KMS-11 (cell line): Measurements from ENCODE around the gene PEX26.
"Not testable (repeated sequence)": the region's sequence is repeated elsewhere in the genome, so short reads cannot be mapped to it uniquely, and the experiment has no call there.

Experiments
- H2AFZ ChIP-seq: fragments of 200-600 bp; sonication (generic); 2 replicates; pipeline ENCODE4 v1.6.1; 2016; ENCODE audit warnings: antibody characterized with exemption, mixed run types, low read depth
- H3K27ac ChIP-seq: fragments of 200-600 bp; sonication (generic); 2 replicates; pipeline ENCODE4 v1.6.1; 2016; ENCODE audit warnings: mild to moderate bottlenecking, mixed run types
- H3K27me3 ChIP-seq: fragments of 200-600 bp; sonication (generic); 2 replicates; pipeline ENCODE4 v1.6.1; 2017; ENCODE audit warnings: mild to moderate bottlenecking, low read depth, mixed run types, moderate library complexity; ENCODE audit not compliant: insufficient read depth
- H3K36me3 ChIP-seq: fragments of 200-600 bp; sonication (generic); 2 replicates; pipeline ENCODE4 v1.6.1; 2017; ENCODE audit warnings: mild to moderate bottlenecking, mixed run types; ENCODE audit not compliant: insufficient read depth
- H3K4me1 ChIP-seq: fragments of 200-600 bp; sonication (generic); 2 replicates; pipeline ENCODE4 v1.6.1; 2016; ENCODE audit warnings: mild to moderate bottlenecking, low read depth, mixed run types; ENCODE audit not compliant: poor library complexity, severe bottlenecking
- H3K4me2 ChIP-seq: fragments of 200-600 bp; sonication (generic); 2 replicates; pipeline ENCODE4 v1.7.0; 2016; ENCODE audit warnings: mild to moderate bottlenecking, mixed run types
- H3K4me3 ChIP-seq: fragments of 200-600 bp; sonication (generic); IDR thresholded peaks from 2 replicates; pipeline ENCODE4 v1.6.1; 2017; ENCODE audit warnings: low read depth, low read length, mixed read lengths; ENCODE audit not compliant: insufficient read depth
- H3K79me2 ChIP-seq: fragments of 200-600 bp; sonication (generic); 2 replicates; pipeline ENCODE4 v1.6.1; 2016; ENCODE audit warnings: low read depth, mixed run types; ENCODE audit not compliant: insufficient read depth
- H3K9ac ChIP-seq: fragments of 200-600 bp; sonication (generic); 2 replicates; pipeline ENCODE4 v1.6.1; 2016; ENCODE audit warnings: mild to moderate bottlenecking, mixed run types
- H4K20me1 ChIP-seq: fragments of 200-600 bp; sonication (generic); 2 replicates; pipeline ENCODE4 v1.6.1; 2016; ENCODE audit warnings: mild to moderate bottlenecking, mixed run types; ENCODE audit not compliant: insufficient read depth
- TF ChIP-seq, protein P1 (sequence below): fragments of 200-600 bp; sonication (generic); conservative IDR thresholded peaks from 2 replicates; pipeline ENCODE4 v1.6.1; 2017; ENCODE audit warnings: low read depth, mild to moderate bottlenecking, antibody characterized with exemption, low read length, moderate library complexity, mixed read lengths

The PEX26 gene

DNA sequence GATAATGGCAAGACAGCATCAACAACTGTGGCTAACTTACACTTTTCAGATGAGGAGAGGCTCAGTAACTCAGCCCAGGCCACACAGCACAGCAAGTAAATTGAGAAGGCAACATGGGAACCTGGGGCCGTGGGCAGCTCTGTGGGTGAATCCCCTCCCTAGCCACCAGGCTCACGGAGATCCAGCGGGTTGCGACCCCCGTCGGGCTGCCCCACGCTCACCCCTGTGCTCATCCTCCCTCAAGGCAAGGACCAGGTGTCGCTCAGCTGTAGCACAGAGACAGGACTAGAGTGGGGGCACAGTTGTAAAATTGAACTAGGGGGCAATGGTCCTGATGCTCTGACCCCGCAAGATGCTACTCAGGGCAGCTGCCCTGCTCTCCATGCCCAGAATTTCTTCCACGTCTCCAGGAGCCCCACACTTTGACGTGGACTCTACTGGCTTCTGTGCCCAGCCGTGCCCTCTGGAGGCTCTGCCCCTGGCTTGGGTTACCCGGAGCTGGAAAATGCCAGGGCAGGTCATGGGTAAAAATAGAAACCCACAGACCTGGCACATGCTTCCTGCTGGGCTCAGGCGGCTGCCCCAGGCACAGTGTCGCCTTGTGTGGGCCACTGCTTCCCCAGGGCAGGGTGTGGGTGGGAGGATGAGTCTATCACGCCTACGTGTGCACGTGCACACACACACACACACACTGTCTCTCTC, 41.8 kb downstream of the PEX26 start:
- TF ChIP-seq, protein P1, sequence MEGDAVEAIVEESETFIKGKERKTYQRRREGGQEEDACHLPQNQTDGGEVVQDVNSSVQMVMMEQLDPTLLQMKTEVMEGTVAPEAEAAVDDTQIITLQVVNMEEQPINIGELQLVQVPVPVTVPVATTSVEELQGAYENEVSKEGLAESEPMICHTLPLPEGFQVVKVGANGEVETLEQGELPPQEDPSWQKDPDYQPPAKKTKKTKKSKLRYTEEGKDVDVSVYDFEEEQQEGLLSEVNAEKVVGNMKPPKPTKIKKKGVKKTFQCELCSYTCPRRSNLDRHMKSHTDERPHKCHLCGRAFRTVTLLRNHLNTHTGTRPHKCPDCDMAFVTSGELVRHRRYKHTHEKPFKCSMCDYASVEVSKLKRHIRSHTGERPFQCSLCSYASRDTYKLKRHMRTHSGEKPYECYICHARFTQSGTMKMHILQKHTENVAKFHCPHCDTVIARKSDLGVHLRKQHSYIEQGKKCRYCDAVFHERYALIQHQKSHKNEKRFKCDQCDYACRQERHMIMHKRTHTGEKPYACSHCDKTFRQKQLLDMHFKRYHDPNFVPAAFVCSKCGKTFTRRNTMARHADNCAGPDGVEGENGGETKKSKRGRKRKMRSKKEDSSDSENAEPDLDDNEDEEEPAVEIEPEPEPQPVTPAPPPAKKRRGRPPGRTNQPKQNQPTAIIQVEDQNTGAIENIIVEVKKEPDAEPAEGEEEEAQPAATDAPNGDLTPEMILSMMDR: no peak
- Histone ChIP-seq H3K36me3 (no peaks in the 10 kb centered on the region), H3K4me2 (no peak overlapping the region), H2AFZ (no peak overlapping the region), H3K4me3 (no peak overlapping the region), H3K4me1 (no peaks in the 10 kb centered on the region), H3K27me3 (no peaks in the 10 kb centered on the region), H4K20me1 (no peaks in the 10 kb centered on the region), H3K9ac (no peak overlapping the region), H3K27ac (no peak overlapping the region), H3K79me2 (no peaks in the 10 kb centered on the region)

DNA sequence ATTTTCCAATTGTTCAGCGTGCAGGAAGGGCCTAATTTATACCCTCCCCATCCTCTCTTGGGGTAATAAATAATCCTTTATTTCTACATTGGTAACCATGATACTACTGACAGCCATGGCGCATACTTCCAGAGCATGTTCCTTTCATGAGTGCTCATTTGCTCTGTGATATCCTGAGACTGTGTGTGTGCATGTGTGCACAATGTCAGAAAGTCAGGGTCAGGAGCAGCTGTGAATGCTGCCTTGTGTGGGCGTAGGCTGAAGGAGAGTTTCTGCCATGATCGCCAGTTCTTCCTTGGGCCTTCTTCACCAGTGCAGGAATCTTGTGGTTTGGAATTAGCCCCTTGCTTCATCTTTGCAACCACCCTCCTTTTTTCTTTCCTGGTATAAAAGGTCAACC, 43.1 kb downstream of the PEX26 start:
- H3K27me3 ChIP-seq: no peaks in the 10 kb centered on the region
- TF ChIP-seq, protein P1: no peak
- no peaks in the 10 kb centered on the region for H3K4me1 ChIP-seq
- no peak overlapping the region for H3K27ac ChIP-seq
- no peaks in the 10 kb centered on the region for H3K36me3 ChIP-seq
- no peak overlapping the region for H3K9ac ChIP-seq
- no peaks in the 10 kb centered on the region for H3K79me2 ChIP-seq
- H4K20me1 ChIP-seq: no peaks in the 10 kb centered on the region
- no peak overlapping the region for H3K4me3 ChIP-seq
- H3K4me2 ChIP-seq: no peak overlapping the region
- H2AFZ ChIP-seq: no peak overlapping the region

DNA sequence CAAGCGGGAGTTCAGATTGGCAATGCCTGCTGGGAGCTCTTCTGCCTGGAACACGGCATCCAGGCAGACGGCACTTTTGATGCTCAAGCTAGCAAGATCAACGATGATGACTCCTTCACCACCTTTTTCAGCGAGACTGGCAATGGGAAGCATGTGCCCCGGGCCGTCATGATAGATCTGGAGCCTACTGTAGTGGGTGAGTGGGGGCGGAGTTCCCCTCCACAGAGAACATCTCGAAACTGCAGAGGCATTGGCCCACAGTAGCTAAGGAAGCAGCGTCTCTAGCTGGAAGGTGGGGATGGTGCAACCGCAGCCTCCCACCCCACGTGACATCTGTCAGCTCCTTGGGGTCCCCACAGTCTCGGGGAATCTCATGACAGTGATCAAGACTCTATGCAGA, 43.7 kb downstream of the PEX26 start:
- Histone ChIP-seq H3K79me2 (no peaks in the 10 kb centered on the region), H4K20me1 (no peaks in the 10 kb centered on the region), H3K4me3 (no peak overlapping the region), H2AFZ (no peak overlapping the region), H3K36me3 (no peaks in the 10 kb centered on the region), H3K9ac (no peak overlapping the region), H3K4me2 (no peak overlapping the region), H3K27ac (no peak overlapping the region), H3K4me1 (no peaks in the 10 kb centered on the region), H3K27me3 (no peaks in the 10 kb centered on the region)
- TF ChIP-seq, protein P1: no peak

DNA sequence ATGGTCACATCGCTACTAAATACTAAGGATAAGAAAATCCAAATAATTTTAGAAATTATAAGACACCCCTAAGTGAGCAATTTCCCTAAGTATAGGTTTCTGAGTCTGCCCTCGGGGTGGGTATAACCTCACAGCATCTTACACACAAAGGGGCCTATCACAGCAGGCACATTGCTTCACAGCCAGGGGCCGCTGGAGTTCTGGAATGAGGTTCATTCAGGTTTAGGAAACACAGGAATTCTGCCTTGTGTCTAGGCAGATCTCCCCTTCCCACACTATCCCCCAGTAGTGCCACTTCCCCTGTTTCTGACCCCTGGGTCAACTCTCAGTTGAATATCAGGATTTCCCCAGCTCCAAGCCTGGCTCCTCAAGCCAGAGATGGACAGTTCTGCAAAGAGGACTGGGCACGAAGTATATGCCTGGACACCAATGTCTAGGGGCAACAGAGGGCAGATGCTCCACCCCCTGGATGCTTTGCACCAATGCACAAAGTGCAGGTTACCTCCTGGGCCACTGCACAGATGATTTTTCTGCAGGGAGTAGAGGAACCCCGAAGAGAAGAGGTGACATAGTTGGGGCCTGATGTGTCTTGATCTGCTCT, 44.3 kb downstream of the PEX26 start:
- Histone ChIP-seq H3K27ac (no peak overlapping the region), H3K9ac (no peak overlapping the region), H3K36me3 (no peaks in the 10 kb centered on the region), H3K4me3 (no peak overlapping the region), H3K79me2 (no peaks in the 10 kb centered on the region), H3K27me3 (no peaks in the 10 kb centered on the region), H4K20me1 (no peaks in the 10 kb centered on the region), H2AFZ (no peak overlapping the region), H3K4me2 (no peak overlapping the region), H3K4me1 (no peaks in the 10 kb centered on the region)
- TF ChIP-seq, protein P1: no peak

DNA sequence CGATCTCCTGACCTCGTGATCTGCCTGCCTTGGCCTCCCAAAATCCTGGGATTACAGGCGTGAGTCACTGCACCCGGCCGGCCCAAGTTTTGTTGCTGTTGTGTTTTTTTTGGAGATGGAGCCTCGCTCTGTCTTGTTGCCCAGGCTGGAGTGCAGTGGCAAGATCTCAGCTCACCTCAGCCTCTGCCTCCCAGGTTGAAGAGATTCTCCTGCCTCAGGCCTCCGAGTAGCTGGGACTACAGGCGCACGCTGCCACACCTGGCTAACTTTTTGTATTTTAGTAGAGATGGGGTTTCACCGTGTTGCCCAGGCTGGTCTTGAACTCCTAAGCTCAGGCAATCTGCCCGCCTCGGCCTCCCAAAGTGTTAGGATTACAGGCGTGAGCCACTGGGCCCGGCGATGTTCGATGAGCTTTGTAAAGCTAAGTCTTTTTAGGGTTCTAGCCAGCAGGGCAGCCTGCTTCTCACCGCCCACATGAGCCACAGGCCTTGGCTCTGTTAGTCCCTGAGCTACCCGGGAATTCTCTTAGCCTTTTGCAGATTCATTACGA, 45.8 kb downstream of the PEX26 start:
- not testable (repeated sequence) for H2AFZ ChIP-seq, H4K20me1 ChIP-seq, H3K79me2 ChIP-seq, H3K4me2 ChIP-seq, H3K36me3 ChIP-seq, H3K27me3 ChIP-seq, H3K4me1 ChIP-seq, H3K27ac ChIP-seq, H3K9ac ChIP-seq, H3K4me3 ChIP-seq
